Amniotic stem cell (primary cell): ENCODE data around the gene C10orf95.
"Not testable (repeated sequence)": the region's sequence is repeated elsewhere in the genome, so short reads cannot be mapped to it uniquely, and the experiment has no call there.

Experiments
- DNase-seq: peaks from one replicate; lab custom pipeline; 2025; lab: John Stamatoyannopoulos, UW

The C10orf95 gene

GRCh38 chr10:102465466-102465865, 14.1 kb upstream of the C10orf95 start:
- DNase-seq: no peak

- DNase-seq: no peak
Measured at GRCh38 chr10:102463983-102464382, 12.6 kb upstream of the C10orf95 start.

- no peak for DNase-seq
Measured at GRCh38 chr10:102462512-102463054, 11.2 kb upstream of the C10orf95 start.

GRCh38 chr10:102461187-102462054, 10.1 kb upstream of the C10orf95 start:
- DNase-seq: peak; percentile 31

DNA sequence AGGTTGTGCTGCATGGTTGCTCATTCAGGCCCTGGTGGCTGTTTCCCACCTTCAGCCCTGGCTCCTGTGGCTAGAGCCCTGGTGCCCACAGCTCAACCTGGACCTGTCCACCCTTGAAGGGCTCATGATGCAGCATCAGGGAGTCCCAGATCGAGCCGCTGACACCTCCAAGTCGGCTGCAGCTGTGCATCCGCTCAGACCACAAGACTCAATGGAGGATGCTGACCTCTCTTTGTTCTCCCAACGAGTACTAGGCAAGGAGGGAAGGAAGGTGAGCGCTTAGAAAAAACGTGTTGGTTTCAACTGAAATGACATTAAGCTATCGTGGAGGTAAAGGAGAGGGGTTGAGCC, 9.5 kb upstream of the C10orf95 start:
- DNase-seq: no peak

GRCh38 chr10:102458656-102459055, 7.3 kb upstream of the C10orf95 start:
- DNase-seq: no peak

DNA sequence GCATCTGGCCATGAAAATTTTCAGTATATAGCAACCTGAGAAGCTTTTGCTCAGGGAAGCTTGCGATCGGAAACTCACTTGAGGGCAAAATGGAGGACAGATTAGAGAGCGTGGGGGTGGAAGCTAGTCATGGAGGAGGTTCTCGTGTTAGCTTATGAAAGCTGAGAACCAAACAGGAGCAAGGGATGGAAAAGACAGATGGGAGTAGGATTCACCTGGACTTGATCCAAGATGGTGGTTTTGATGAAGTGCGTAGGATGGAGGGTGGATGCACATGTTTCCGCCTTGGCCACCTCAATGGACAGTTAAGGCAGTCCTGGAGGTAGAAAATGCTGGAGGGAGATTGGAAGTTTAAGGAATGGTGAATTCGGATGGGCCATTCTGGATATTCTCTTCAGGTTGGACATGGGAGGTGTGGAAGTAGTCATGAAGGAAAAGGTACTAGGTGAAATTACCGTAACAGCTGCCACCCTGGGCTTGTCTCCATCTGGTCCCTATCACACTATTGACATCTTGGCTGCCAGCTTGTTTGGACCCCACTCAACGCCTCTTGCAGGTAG, 6.3 kb upstream of the C10orf95 start:
- DNase-seq: no peak

GRCh38 chr10:102455893-102456471, 4.6 kb upstream of the C10orf95 start:
- no peak for DNase-seq

- not testable (repeated sequence) for DNase-seq
Measured at GRCh38 chr10:102454662-102455487, 3.5 kb upstream of the C10orf95 start.

DNA sequence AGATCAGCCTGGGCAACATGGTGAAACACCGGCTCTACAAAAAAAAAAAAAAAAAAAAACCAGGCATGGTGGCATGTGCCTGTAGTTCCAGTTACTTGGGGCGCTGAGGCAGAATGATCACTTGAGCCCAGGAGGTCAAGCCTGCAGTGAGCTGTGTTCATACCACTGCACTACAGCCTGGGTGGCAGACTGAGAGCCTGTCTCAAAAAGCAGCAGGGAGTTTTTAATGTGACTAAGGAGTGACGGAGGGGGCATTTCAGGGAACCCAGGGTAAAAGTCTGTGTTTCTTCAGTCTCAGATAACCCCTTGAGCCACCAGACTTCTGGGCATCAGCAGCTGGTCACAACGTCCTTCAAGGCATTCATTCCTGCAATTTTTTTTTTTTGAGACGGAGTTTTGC, 2.2 kb upstream of the C10orf95 start:
- DNase-seq: no peak

- no peak for DNase-seq
Measured at GRCh38 chr10:102452672-102453340, 1.5 kb upstream of the C10orf95 start.

- no peak for DNase-seq
Measured at GRCh38 chr10:102450374-102451104, 804 bp downstream of the C10orf95 start.

DNA sequence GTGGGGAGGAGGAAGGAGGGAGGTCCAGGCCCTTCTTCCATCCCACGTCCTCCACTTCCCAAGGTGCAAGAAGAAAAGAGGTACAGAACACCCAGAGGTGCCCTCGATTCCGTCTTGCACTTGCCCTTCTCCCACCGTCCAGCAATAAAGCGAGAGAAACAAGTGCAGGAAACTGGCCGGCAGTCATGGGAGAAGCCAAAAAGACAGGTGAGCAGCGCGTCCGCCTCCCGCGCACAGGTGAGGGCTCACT, 1.3 kb downstream of the C10orf95 start:
- no peak for DNase-seq

DNA sequence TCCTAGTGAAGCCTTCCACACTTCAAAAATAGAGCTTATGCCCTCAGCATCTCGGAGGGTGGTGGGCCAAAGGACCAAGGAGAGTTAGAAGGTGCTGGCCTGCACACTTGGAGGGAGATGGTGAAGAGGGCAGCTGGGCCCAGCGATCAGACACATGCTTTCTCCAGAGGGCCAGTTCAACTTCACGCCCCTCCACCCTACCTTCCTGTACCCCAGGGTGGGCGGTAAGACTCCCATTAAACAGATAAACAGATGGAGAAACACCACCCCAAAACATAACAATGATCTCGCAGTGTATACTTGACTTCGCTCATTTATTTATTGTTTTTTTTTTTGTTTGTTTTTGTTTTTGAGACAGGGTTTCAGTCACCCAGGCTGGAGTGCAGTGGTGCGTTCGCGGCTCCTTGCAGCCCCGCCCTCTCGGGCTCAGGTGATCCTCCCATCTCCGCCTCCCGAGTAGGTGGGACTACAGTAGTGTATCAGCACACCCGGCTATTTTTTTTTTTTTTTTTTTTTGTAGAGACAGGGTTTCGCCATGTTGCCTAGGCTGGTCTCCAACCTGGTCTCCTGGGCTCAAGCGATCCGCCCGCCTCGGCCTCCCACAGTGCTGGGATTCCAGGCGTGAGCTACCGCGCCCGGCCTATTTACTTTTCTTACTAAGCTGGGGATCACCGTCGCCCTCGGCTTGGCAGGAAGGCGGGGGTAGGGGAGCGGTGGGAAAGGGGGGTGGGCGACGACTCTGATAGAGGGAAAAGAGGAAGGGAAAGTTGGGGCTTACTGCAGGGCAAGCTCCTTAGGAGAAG, 1.8 kb downstream of the C10orf95 start:
- DNase-seq: no peak

- DNase-seq: no peak
Measured at GRCh38 chr10:102444851-102445250, 6.5 kb downstream of the C10orf95 start.

GRCh38 chr10:102438374-102438773, 13.0 kb downstream of the C10orf95 start:
- DNase-seq: no peak

DNA sequence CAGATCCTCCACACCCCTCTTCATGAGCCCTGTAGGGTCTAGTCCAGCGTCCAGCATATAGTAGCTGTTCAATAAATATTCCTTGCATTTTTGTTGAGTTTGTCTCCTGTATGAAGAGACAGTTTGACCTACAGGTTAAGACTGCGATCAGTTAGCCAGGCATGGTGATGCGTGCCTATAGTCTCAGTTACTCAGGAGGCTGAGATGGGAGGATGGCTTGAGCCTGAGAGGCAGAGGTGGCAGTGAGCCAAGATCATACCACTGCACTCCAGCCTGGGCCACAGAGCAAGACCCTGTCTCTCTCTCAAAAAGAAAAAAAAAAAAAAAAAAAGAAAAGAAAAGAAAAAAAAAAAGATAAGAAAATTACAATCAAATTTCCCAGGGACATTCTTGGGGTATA, 13.8 kb downstream of the C10orf95 start:
- DNase-seq: no peak

DNA sequence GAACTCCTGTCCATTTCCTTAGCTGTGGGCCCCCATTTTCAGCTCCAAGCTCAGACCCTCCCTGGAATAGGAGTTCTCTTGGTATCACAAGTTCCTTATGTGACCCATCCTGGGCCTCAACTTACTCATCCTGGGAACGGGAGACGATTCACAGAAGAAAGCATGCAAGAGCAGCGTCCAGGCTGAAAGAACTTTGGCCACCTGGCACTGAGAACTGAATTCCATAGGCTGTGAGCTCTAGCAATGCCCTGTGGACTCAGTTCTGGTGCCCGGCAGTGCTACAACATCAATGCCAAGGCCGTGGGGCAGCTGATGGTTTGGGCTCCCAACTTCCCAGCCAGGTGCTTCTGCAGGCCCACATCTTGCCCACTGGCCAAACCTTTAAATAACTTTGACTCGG, 15.0 kb downstream of the C10orf95 start:
- no peak for DNase-seq

GRCh38 chr10:102435529-102436233, 15.7 kb downstream of the C10orf95 start:
- DNase-seq: no peak

- no peak for DNase-seq
Measured at GRCh38 chr10:102435133-102435497, 16.2 kb downstream of the C10orf95 start.
